Osteocyte (in vitro differentiated cells): Measurements from ENCODE around the gene ZNRF3. TPM values are rescaled to one million over a fixed set of nuclear protein-coding genes. Genes with fewer than 3 reads are reported as not detected.

Source experiments
- DNase-seq: peaks from one replicate; pipeline ENCODE4 v3.0.0; 2021; ENCODE audit warnings: mixed read lengths; ENCODE audit not compliant: unreplicated experiment; ENCODE audit errors: extremely low spot score
- H3K27ac Mint-ChIP-seq: one replicate; pipeline ENCODE4 v1.8.0; 2021; ENCODE audit warnings: mild to moderate bottlenecking, mixed read lengths; ENCODE audit not compliant: unreplicated experiment
- H3K27me3 Mint-ChIP-seq: one replicate; pipeline ENCODE4 v1.8.0; 2021; ENCODE audit warnings: mixed read lengths; ENCODE audit not compliant: unreplicated experiment
- H3K36me3 Mint-ChIP-seq: one replicate; pipeline ENCODE4 v1.8.0; 2021; ENCODE audit warnings: mixed read lengths; ENCODE audit not compliant: unreplicated experiment
- H3K4me1 Mint-ChIP-seq: one replicate; pipeline ENCODE4 v1.8.0; 2021; ENCODE audit warnings: mixed read lengths; ENCODE audit not compliant: unreplicated experiment
- H3K4me3 Mint-ChIP-seq: one replicate; pipeline ENCODE4 v1.8.0; 2021; ENCODE audit warnings: mild to moderate bottlenecking, moderate library complexity, mixed read lengths; ENCODE audit not compliant: unreplicated experiment
- H3K9me3 Mint-ChIP-seq: one replicate; pipeline ENCODE4 v1.8.0; 2021; ENCODE audit warnings: mixed read lengths; ENCODE audit not compliant: unreplicated experiment
- total RNA-seq: library from RNA; stranded (reverse); gene quantifications from 2 replicates; pipeline ENCODE4 v1.2.1, GENCODE V29; 2021
- TF ChIP-seq, protein P1 (sequence below): fragments of 200-600 bp; sonication (generic); IDR thresholded peaks from 2 replicates; pipeline ENCODE4 v1.5.0; 2021; ENCODE audit warnings: antibody characterized with exemption, mild to moderate bottlenecking, moderate library complexity

The ZNRF3 gene
- total RNA-seq, 1 donor from 2014 or later, result 6.4 TPM

DNA sequence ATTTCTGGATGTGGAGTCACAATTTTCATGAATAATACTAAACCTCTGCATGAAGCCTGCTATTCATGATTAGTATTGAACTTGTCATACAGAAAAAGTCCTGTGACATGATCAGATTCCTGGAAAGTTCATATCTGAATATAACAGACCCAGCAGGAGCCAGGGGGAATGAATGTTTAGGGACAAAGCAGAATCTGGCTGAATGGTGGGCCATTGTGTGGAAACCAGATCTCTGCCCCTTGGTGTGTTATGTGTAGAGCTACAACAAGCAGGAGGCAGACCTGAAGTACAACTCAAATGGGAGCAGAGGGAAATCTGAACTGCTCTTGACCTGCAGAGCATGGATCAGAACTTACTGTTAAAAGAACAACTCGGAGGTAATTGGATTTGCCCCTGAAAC lies 219.7 kb downstream of the ZNRF3 start:
- Mint-ChIP-seq H3K36me3 (no peaks in the 10 kb centered on the region), H3K27me3 (no peaks in the 10 kb centered on the region), H3K27ac (no peak overlapping the region), H3K9me3 (no peaks in the 10 kb centered on the region), H3K4me1 (no peaks in the 10 kb centered on the region), H3K4me3 (no peak overlapping the region)
- TF ChIP-seq, protein P1, sequence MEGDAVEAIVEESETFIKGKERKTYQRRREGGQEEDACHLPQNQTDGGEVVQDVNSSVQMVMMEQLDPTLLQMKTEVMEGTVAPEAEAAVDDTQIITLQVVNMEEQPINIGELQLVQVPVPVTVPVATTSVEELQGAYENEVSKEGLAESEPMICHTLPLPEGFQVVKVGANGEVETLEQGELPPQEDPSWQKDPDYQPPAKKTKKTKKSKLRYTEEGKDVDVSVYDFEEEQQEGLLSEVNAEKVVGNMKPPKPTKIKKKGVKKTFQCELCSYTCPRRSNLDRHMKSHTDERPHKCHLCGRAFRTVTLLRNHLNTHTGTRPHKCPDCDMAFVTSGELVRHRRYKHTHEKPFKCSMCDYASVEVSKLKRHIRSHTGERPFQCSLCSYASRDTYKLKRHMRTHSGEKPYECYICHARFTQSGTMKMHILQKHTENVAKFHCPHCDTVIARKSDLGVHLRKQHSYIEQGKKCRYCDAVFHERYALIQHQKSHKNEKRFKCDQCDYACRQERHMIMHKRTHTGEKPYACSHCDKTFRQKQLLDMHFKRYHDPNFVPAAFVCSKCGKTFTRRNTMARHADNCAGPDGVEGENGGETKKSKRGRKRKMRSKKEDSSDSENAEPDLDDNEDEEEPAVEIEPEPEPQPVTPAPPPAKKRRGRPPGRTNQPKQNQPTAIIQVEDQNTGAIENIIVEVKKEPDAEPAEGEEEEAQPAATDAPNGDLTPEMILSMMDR, result no peak
- DNase-seq, result no peak

DNA sequence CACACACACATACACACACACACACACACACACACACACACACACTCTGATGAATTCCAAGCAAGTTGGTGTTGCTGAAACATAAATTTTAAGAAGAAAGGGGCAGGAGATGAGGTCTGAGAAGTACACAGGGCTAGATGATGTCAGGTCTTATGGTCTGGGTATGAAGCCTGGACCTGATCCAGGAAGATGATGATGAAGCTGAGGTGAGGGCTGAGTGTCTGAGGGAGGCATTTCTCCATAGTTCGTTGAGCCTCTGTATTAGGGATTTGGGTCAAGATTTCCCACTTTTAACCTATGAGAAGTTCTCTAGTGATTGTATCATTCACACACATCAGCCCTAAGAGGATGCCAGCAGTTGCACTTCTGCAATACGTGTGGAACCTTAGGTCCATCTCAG lies 222.1 kb downstream of the ZNRF3 start:
- Mint-ChIP-seq H3K27me3 (no peaks in the 10 kb centered on the region), H3K9me3 (no peaks in the 10 kb centered on the region), H3K4me1 (no peaks in the 10 kb centered on the region), H3K4me3 (no peak overlapping the region), H3K27ac (no peak overlapping the region), H3K36me3 (no peaks in the 10 kb centered on the region)
- TF ChIP-seq, protein P1, result no peak
- no peak for DNase-seq

DNA sequence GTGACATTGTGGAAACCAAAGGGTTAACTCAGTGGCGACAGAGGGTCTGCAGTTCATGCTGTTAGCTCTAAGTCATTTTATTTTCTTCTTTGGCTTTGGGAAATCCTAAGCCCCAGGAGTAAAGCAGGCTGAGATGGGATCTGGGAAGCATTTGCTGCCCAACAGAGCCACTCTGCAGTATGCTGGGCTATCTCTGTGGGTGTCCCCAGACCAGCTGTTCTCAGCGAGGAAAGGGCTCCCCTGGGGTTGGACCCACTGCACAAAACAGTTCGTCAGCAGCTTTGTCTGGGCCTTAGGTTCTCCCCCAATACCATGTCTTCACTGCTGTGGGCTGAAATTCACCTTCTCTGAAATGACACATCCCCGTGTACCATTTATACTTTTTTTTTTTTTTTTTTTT lies 223.5 kb downstream of the ZNRF3 start:
- Mint-ChIP-seq H3K4me1 (no peaks in the 10 kb centered on the region), H3K9me3 (no peaks in the 10 kb centered on the region), H3K27me3 (no peaks in the 10 kb centered on the region), H3K27ac (no peak overlapping the region), H3K4me3 (no peak overlapping the region), H3K36me3 (no peaks in the 10 kb centered on the region)
- no peak for DNase-seq
- TF ChIP-seq, protein P1, result no peak

Other genes starting within 250 kb of the ZNRF3 start
- 68.7 and 70.3 TPM in 2 replicates for gene TTC28, start 203.7 kb upstream of the ZNRF3 start, total RNA-seq
- gene CHEK2, start 141.8 kb upstream of the ZNRF3 start, total RNA-seq, result 9.9 and 11.2 TPM in 2 replicates
- 11.6 and 13.4 TPM in 2 replicates for gene HSCB, start 141.5 kb upstream of the ZNRF3 start, total RNA-seq
- 21.9 and 23.6 TPM in 2 replicates for gene CCDC117, start 110.9 kb upstream of the ZNRF3 start, total RNA-seq
- 144 and 150 TPM in 2 replicates for gene XBP1, start 83.0 kb upstream of the ZNRF3 start, total RNA-seq
- not detected in 2 replicates for gene C22orf31, start 178.3 kb downstream of the ZNRF3 start, total RNA-seq
- gene KREMEN1, start 189.5 kb downstream of the ZNRF3 start, total RNA-seq, result 2.9 and 5.4 TPM in 2 replicates